GM21717 (cell line): Measurements from ENCODE around the gene RECQL.
"Not testable (repeated sequence)": the region's sequence is repeated elsewhere in the genome, so short reads cannot be mapped to it uniquely, and the experiment has no call there.

ENCODE experiments used
- ATAC-seq: cut with Tn5 transposase; IDR thresholded peaks from one replicate; pipeline ENCODE4 v1.9.1; 2021; ENCODE audit warnings: mild to moderate bottlenecking, moderate library complexity; ENCODE audit not compliant: unreplicated experiment

The RECQL gene

GRCh38 chr12:21429994-21430393, 71.4 kb downstream of the RECQL start:
- ATAC-seq: no peak

GRCh38 chr12:21428241-21428640, 73.2 kb downstream of the RECQL start:
- ATAC-seq: no peak

- not testable (repeated sequence) for ATAC-seq
Measured at GRCh38 chr12:21419009-21419699, 82.3 kb downstream of the RECQL start.
